A673 (cell line): ENCODE measurements around the gene VWA7. TPM values are rescaled to one million over a fixed set of nuclear protein-coding genes. Genes with fewer than 3 reads are reported as not detected.

Experiments
- BruUV-seq: library from RNA; stranded (reverse); fragments of 400-500 nt; replicated peaks from 2 replicates; lab custom pipeline; 2021; lab: Mats Ljungman, UMichigan
- CTCF ChIA-PET: fragments of 300-600 bp; sonication (Branson Sonifier 250); formaldehyde crosslinking; loops from one replicate; lab custom pipeline; 2022; ENCODE audit warnings: antibody characterized with exemption; lab: Charles Lee
- POLR2A ChIA-PET: fragments of 300-600 bp; sonication (Branson Sonifier 250); formaldehyde crosslinking; loops from one replicate; lab custom pipeline; 2022; ENCODE audit warnings: antibody characterized with exemption; ENCODE audit not compliant: low non-redundant PET; lab: Charles Lee
- DNase-seq: peaks from one replicate; pipeline ENCODE4 v3.0.0-alpha.2; 2015; ENCODE audit warnings: low spot score
- H3K27ac ChIP-seq: fragments of 200-600 bp; sonication (generic); 2 replicates; pipeline ENCODE4 v1.5.1; 2016; ENCODE audit warnings: mixed run types, low read depth, mild to moderate bottlenecking, mixed read lengths, antibody characterized with exemption, low read length; ENCODE audit not compliant: poor library complexity, severe bottlenecking
- H3K27me3 ChIP-seq: fragments of 200-600 bp; sonication (generic); replicated peaks from 2 replicates; pipeline ENCODE4 v1.6.1; 2017; ENCODE audit warnings: mixed run types, low read depth, mild to moderate bottlenecking, mixed read lengths, antibody characterized with exemption, low read length; ENCODE audit not compliant: insufficient read depth, poor library complexity
- H3K36me3 ChIP-seq: fragments of 200-600 bp; sonication (generic); 2 replicates; pipeline ENCODE4 v1.6.1; 2016; ENCODE audit warnings: mixed run types, mild to moderate bottlenecking, mixed read lengths, antibody characterized with exemption, low read length; ENCODE audit not compliant: insufficient read depth, poor library complexity, severe bottlenecking
- H3K4me1 ChIP-seq: fragments of 200-600 bp; sonication (generic); 2 replicates; pipeline ENCODE4 v1.6.1; 2017; ENCODE audit warnings: mixed run types, mild to moderate bottlenecking, mixed read lengths, antibody characterized with exemption, low read length; ENCODE audit not compliant: insufficient read depth, poor library complexity, severe bottlenecking
- H3K4me3 ChIP-seq: fragments of 200-600 bp; sonication (generic); 2 replicates; pipeline ENCODE4 v1.5.1; 2016; ENCODE audit warnings: low read depth, mixed run types, mild to moderate bottlenecking, mixed read lengths, low read length; ENCODE audit not compliant: poor library complexity, severe bottlenecking
- H3K9me3 ChIP-seq: fragments of 200-600 bp; sonication (generic); 2 replicates; pipeline ENCODE4 v1.6.1; 2016; ENCODE audit warnings: mixed run types, low read depth, mild to moderate bottlenecking, mixed read lengths, antibody characterized with exemption, low read length; ENCODE audit not compliant: poor library complexity, severe bottlenecking
- EZH2 ChIP-seq: fragments of 200-600 bp; sonication (generic); IDR thresholded peaks from 2 replicates; pipeline ENCODE4 v1.6.1; 2017; ENCODE audit warnings: borderline replicate concordance, low read depth, mild to moderate bottlenecking, mixed read lengths, antibody characterized with exemption, low read length; ENCODE audit not compliant: poor library complexity, severe bottlenecking
- intact Hi-C: fragments of 100-400 bp; cut with micrococcal nuclease; formaldehyde crosslinking; loops from one replicate; pipeline ENCODE4 v1.10.0; 2022; ENCODE audit not compliant: unreplicated experiment
- total RNA-seq: library from RNA; stranded (reverse); gene quantifications from 2 replicates; pipeline ENCODE4 v1.2.3, GENCODE V29; 2021
- TF ChIP-seq, protein P1 (sequence below): fragments of 300-800, 200-600 bp; sonication (generic); conservative IDR thresholded peaks from 2 replicates; pipeline ENCODE4 v1.5.1; 2017; ENCODE audit warnings: low read depth, mild to moderate bottlenecking, antibody characterized with exemption, low read length, moderate library complexity, mixed read lengths

Gene VWA7
- total RNA-seq, 1 experiment from 2014 or later = 2.8 TPM

DNA sequence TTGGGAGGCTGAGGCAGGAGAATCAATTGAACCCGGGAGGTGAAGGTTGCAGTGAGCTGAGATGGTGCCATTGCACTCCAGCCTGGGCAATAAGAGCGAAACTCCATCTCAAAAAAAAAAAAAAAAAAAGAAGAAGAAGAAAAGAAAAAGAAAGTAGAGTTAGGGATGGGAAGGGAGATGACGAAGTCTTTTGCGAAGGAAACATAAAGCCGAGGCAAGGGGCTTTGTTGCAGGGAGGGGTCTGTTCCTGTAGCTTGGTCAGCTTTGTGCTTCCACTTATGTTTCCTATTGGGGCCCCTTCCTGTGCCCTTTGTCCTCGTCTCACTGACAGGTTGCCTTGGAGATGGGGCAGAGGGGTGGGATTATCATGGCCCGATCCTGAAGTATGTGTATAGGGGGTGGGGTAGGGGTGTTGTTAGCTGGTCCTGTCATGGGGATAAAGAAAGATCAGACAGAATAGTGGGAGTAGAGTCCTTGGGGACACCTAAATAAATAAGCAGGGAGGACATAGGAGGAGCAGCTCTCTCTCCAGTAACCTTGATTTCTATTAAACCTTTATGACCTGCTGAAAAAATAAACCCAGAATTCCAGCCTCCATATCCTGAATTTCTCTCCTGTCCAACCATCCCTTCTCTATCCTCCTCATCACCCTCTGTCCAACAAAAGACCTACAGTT is 39.7 kb downstream of the VWA7 start:
- intact Hi-C loops = loop anchor here (1.0 to 10.0 kb wide), 3 partner anchors 55 to 193 kb away; partner anchors contain the start of genes ATP6V1G2, DDX39B and NFKBIL1
- ChIA-PET POLR2A (no interaction called here), CTCF (no interaction called here)
- Histone ChIP-seq H3K4me3 (peak overlapping the region; percentile 12), H3K4me1 (peaks cover 43% of the 10 kb centered on the region), H3K27me3 (no peaks in the 10 kb centered on the region), H3K36me3 (peaks cover 33% of the 10 kb centered on the region), H3K9me3 (no peaks in the 10 kb centered on the region), H3K27ac (peak overlapping the region; percentile 95)
- no TSS peak for BruUV-seq
- TF ChIP-seq, protein P1, sequence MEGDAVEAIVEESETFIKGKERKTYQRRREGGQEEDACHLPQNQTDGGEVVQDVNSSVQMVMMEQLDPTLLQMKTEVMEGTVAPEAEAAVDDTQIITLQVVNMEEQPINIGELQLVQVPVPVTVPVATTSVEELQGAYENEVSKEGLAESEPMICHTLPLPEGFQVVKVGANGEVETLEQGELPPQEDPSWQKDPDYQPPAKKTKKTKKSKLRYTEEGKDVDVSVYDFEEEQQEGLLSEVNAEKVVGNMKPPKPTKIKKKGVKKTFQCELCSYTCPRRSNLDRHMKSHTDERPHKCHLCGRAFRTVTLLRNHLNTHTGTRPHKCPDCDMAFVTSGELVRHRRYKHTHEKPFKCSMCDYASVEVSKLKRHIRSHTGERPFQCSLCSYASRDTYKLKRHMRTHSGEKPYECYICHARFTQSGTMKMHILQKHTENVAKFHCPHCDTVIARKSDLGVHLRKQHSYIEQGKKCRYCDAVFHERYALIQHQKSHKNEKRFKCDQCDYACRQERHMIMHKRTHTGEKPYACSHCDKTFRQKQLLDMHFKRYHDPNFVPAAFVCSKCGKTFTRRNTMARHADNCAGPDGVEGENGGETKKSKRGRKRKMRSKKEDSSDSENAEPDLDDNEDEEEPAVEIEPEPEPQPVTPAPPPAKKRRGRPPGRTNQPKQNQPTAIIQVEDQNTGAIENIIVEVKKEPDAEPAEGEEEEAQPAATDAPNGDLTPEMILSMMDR = no peak
- TF ChIP-seq EZH2 = no peak
- DNase-seq = peak; percentile 40

DNA sequence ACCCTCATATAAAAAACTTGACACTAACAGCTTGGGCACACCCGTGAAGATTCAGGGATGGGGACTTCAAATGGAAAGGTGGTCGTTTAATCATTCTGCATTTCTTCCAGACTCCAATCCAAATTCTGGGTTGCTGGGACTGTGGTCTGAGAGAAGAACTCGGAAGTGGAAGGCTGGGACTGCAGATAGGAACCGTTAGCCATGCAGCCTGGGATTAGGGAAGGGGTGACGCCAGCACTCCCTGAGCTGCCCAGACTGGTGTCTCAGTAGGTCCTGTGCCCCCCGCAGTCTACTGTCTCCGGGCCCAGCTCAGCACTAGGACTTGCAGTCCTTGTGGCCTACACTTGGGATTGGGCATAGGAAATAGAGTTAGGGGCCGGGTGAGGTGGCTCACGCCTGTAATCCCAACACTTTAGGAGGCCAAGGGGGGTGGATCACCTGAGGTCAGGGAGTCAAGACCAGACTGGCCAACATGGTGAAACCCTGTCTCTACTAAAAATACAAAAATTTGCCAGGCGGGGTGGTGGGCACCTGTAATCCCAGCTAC is 40.3 kb downstream of the VWA7 start:
- no TSS peak for BruUV-seq
- Histone ChIP-seq H3K36me3 (peaks cover 33% of the 10 kb centered on the region), H3K27ac (peak overlapping the region; percentile 95), H3K4me1 (peaks cover 43% of the 10 kb centered on the region), H3K27me3 (no peaks in the 10 kb centered on the region), H3K4me3 (peak overlapping the region; percentile 77), H3K9me3 (no peaks in the 10 kb centered on the region)
- CTCF ChIA-PET = interaction anchor here (1.5 kb wide), 1 partner anchor 54 kb away, joined by 4 read pairs; no protein-coding TSS in a partner anchor
- TF ChIP-seq, protein P1 = no peak
- no peak for TF ChIP-seq EZH2
- POLR2A ChIA-PET = interaction anchor here (0.5 to 0.7 kb wide), 2 partner anchors 91 to 1053 kb away, joined by 3 read pairs; partner anchors contain the start of gene HSPA1B
- no peak for DNase-seq
- intact Hi-C loops = loop anchor here (1.0 to 10.0 kb wide), 3 partner anchors 55 to 192 kb away; partner anchors contain the start of genes ATP6V1G2, DDX39B and NFKBIL1

DNA sequence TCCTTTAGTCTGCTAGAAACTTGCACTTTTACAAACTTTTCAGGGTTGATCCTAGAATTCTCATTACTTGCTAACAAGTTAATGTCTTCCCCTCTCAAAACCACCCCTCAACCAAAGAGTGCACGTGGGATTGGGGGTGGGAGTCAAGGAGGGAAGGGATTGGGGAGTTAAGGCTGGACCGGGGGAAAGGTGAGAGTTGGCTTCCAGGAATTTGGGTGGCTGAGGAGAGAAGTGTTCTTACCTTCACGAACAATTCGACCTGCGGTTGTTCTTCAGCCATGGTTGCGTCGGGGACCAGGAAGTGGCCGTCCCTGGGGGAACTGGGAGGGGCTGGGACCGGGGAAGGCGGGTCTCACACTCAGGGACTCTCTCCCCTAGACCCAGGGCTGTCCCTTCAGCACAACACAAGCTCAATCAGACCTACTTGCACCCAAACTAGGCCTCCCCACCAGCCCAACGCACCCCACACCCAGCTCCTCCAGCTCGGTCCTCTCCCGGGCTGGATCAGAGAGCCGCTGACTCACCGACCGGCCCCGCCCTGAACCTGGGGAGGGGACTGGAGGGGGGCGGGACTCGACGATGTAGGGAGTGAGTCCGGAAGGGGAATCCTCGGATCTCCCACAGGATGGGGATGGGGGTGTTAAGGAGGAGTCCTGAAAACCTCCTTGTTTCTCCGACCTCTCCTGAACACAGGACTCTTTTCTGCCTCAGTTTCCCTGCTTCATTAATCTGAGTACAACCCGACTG is 40.9 kb downstream of the VWA7 start, which contains the start of gene CLIC1:
Gene CLIC1, minus strand, starts transcription at position 510 of the 747 bp plus-strand sequence. Its CDS starts 230 bp downstream, at position 280.
- DNase-seq = peak; percentile 93
- Histone ChIP-seq H3K27ac (peak within 1 kb of the TSS; percentile 95), H3K9me3 (no peaks in the 10 kb centered on the region), H3K27me3 (no peaks in the 10 kb centered on the region), H3K4me1 (peaks cover 43% of the 10 kb centered on the region), H3K36me3 (peaks cover 32% of the 10 kb centered on the region), H3K4me3 (peak within 1 kb of the TSS; percentile 77)
- no peak for TF ChIP-seq EZH2
- TF ChIP-seq, protein P1 = no peak
- intact Hi-C loops = loop anchor here (5.0 to 10.0 kb wide), 2 partner anchors 56 to 191 kb away; partner anchors contain the start of genes ATP6V1G2, DDX39B and NFKBIL1
- ChIA-PET CTCF (interaction anchor here (1.5 kb wide), 1 partner anchor 55 kb away, joined by 4 read pairs; no protein-coding TSS in a partner anchor), POLR2A (interaction anchor here (0.5 to 0.7 kb wide), 2 partner anchors 91 to 1053 kb away, joined by 3 read pairs; partner anchors contain the start of gene HSPA1B)
- TSS peak; percentile 52 for BruUV-seq
